Loucy (cell line): ENCODE results near the gene SLC22A31.

Experiments used
- H2AFZ ChIP-seq: fragments of 200-600 bp; sonication (generic); 2 replicates; pipeline ENCODE4 v1.6.0; 2016; ENCODE audit warnings: antibody characterized with exemption, mild to moderate bottlenecking, low read length, moderate library complexity
- H3F3A ChIP-seq: fragments of 200-600 bp; 2 replicates; pipeline ENCODE4 v1.6.0; 2016; ENCODE audit warnings: antibody characterized with exemption, low read depth, mild to moderate bottlenecking
- H3K27me3 ChIP-seq: fragments of 200-600 bp; sonication (generic); 2 replicates; pipeline ENCODE4 v1.6.1; 2014; ENCODE audit warnings: low read length, mild to moderate bottlenecking; ENCODE audit not compliant: insufficient read depth, poor library complexity, severe bottlenecking
- H3K36me3 ChIP-seq: fragments of 200-600 bp; sonication (generic); 2 replicates; pipeline ENCODE4 v1.6.1; 2016; ENCODE audit warnings: low read length; ENCODE audit not compliant: insufficient read depth
- H3K4me1 ChIP-seq: fragments of 200-600 bp; sonication (generic); 2 replicates; pipeline ENCODE4 v1.5.1; 2014; ENCODE audit warnings: low read length, mild to moderate bottlenecking; ENCODE audit not compliant: insufficient read depth, poor library complexity, severe bottlenecking
- H3K4me2 ChIP-seq: fragments of 200-600 bp; sonication (generic); 2 replicates; pipeline ENCODE4 v1.6.0; 2014; ENCODE audit warnings: antibody characterized with exemption, low read length, low read depth, mild to moderate bottlenecking; ENCODE audit not compliant: poor library complexity, severe bottlenecking
- H3K4me3 ChIP-seq: fragments of 200-600 bp; sonication (generic); 2 replicates; pipeline ENCODE4 v1.5.1; 2014; ENCODE audit warnings: low read length, mild to moderate bottlenecking, mixed read lengths; ENCODE audit not compliant: poor library complexity, severe bottlenecking
- H3K79me2 ChIP-seq: fragments of 200-600 bp; sonication (generic); 2 replicates; pipeline ENCODE4 v1.6.1; 2014; ENCODE audit warnings: low read length; ENCODE audit not compliant: insufficient read depth
- H3K9ac ChIP-seq: fragments of 200-600 bp; sonication (generic); 2 replicates; pipeline ENCODE4 v1.6.0; 2014; ENCODE audit warnings: mild to moderate bottlenecking, low read depth, low read length, moderate library complexity; ENCODE audit not compliant: poor library complexity, severe bottlenecking
- H3K9me2 ChIP-seq: fragments of 200-600 bp; sonication (generic); replicated peaks from 2 replicates; pipeline ENCODE4 v1.6.1; 2016; ENCODE audit warnings: low read depth, low read length, mixed read lengths
- H3K9me3 ChIP-seq: fragments of 200-600 bp; sonication (generic); 2 replicates; pipeline ENCODE4 v1.6.1; 2014; ENCODE audit warnings: mild to moderate bottlenecking, antibody characterized with exemption, low read length, low read depth; ENCODE audit not compliant: insufficient read depth
- H4K20me1 ChIP-seq: fragments of 200-600 bp; sonication (generic); 2 replicates; pipeline ENCODE4 v1.6.0; 2014; ENCODE audit warnings: antibody characterized with exemption, low read length, mild to moderate bottlenecking; ENCODE audit not compliant: insufficient read depth, poor library complexity, severe bottlenecking
- CTCF ChIP-seq: fragments of 200-600 bp; sonication (generic); conservative IDR thresholded peaks from 2 replicates; pipeline ENCODE4 v1.5.1; 2014; ENCODE audit warnings: mild to moderate bottlenecking, antibody characterized with exemption, low read length
- EZH2phosphoT487 ChIP-seq: fragments of 200-600 bp; IDR thresholded peaks from 2 replicates; pipeline ENCODE4 v1.6.1; 2018; ENCODE audit warnings: antibody characterized with exemption, mild to moderate bottlenecking, moderate library complexity, borderline replicate concordance

The SLC22A31 gene

GRCh38 chr16:89197033-89197632 is 3.2 kb downstream of the SLC22A31 start:
- Histone ChIP-seq H3K4me3 (no peak overlapping the region), H3K79me2 (no peaks in the 10 kb centered on the region), H3K4me2 (no peak overlapping the region), H2AFZ (no peak overlapping the region), H3K9me2 (no peaks in the 10 kb centered on the region), H3K36me3 (no peaks in the 10 kb centered on the region), H3F3A (no peaks in the 10 kb centered on the region), H3K27me3 (no peaks in the 10 kb centered on the region), H3K9me3 (no peaks in the 10 kb centered on the region), H3K9ac (no peak overlapping the region), H4K20me1 (no peaks in the 10 kb centered on the region), H3K4me1 (no peaks in the 10 kb centered on the region)
- TF ChIP-seq EZH2phosphoT487 (no peak), CTCF (no peak)

- Histone ChIP-seq H2AFZ (no peak overlapping the region), H3F3A (no peaks in the 10 kb centered on the region), H3K9me3 (no peaks in the 10 kb centered on the region), H3K27me3 (no peaks in the 10 kb centered on the region), H3K4me2 (no peak overlapping the region), H3K9ac (no peak overlapping the region), H3K4me1 (no peaks in the 10 kb centered on the region), H3K9me2 (no peaks in the 10 kb centered on the region), H3K36me3 (no peaks in the 10 kb centered on the region), H4K20me1 (no peaks in the 10 kb centered on the region), H3K4me3 (no peak overlapping the region), H3K79me2 (no peaks in the 10 kb centered on the region)
- TF ChIP-seq EZH2phosphoT487 (no peak), CTCF (no peak)
Measured at GRCh38 chr16:89195521-89196171, 4.7 kb downstream of the SLC22A31 start.

- Histone ChIP-seq H3K9ac (no peak overlapping the region), H3F3A (no peaks in the 10 kb centered on the region), H4K20me1 (no peaks in the 10 kb centered on the region), H3K9me2 (no peaks in the 10 kb centered on the region), H3K4me2 (no peak overlapping the region), H3K79me2 (no peaks in the 10 kb centered on the region), H3K4me3 (no peak overlapping the region), H2AFZ (no peak overlapping the region), H3K27me3 (no peaks in the 10 kb centered on the region), H3K9me3 (no peaks in the 10 kb centered on the region), H3K4me1 (no peaks in the 10 kb centered on the region), H3K36me3 (no peaks in the 10 kb centered on the region)
- TF ChIP-seq CTCF: no peak
- no peak for TF ChIP-seq EZH2phosphoT487
Measured at GRCh38 chr16:89194340-89195311, 5.7 kb downstream of the SLC22A31 start.
